Heart left ventricle (tissue), 13 donors: ENCODE results near the gene PLA2R1.
"Not testable (repeated sequence)": the region's sequence is repeated elsewhere in the genome, so short reads cannot be mapped to it uniquely, and the experiment has no call there.

ENCODE experiments used
- CTCF ChIP-seq, 12 donors: fragments of 200-600 bp; sonication (generic) in 4 of 12; IDR thresholded peaks; one replicate each; pipeline versions ENCODE4 v1.5.0 to v1.8.0; 2018 to 2022; ENCODE audit warnings: antibody characterized with exemption in 12 of 12, mild to moderate bottlenecking in 5 of 12
- POLR2A ChIP-seq, 2 donors: fragments of 450-650 bp; IDR thresholded peaks; one replicate each; pipeline ENCODE4 v1.6.1; 2017; ENCODE audit warnings: antibody characterized with exemption in 2 of 2, mild to moderate bottlenecking in 2 of 2, moderate library complexity in 2 of 2
- donor health status: ischemic (EF 13 %, LVEDD 7.1; RV severe dilation, severe dysfunction).
- donor health status: DM: no; HTN: yes; CAD: no.
- donor health status: DM: no; HTN: no; CAD: no.
- donor health status: ischemic (EF 25% LVEDD 6.9; RV normal size, moderate dysfunction).
- donor health status: ischemic (EF 25% LVEDD 5.7; RV mildly dilated, moderate dysfunction).
- donor health status: ischemic (EF 35%, LVEDD 5.7; RV mildly dilated, moderate dysfunction).
- donor health status: nonischemic (EF 11% LVEDD 7.7; RV severe dilation, severe dysfunction).
- donor health status: DM: yes; HTN: yes; CAD: no.
- donor health status: PGD.
- donor health status: ischemic (EF 29% LVEDD 5.4; RV normal size, mild dysfunction).
- donor health status: nonischemic (EF 23%, LVEDD 6.1; RV moderate dilation, normal function).

GRCh38 chr2:159970548-159970947 lies 91.9 kb downstream of the PLA2R1 start:
- TF ChIP-seq CTCF, POLR2A (IDR thresholded peaks at IDR 0.05): not testable (repeated sequence)
